Calu3 (cell line): Measurements from ENCODE around the gene MYL6. TPM values are rescaled to one million over a fixed set of nuclear protein-coding genes. Genes with fewer than 3 reads are reported as not detected.
A peak's percentile ranks its signal among the peaks of the same experiment; 100 is the strongest.

Experiments
- BruUV-seq: library from RNA; stranded (reverse); fragments of 400-500 nt; replicated peaks from 2 replicates; lab custom pipeline; 2021; lab: Mats Ljungman, UMichigan
- CTCF ChIA-PET: fragments of 300-600 bp; sonication (Branson Sonifier 250); formaldehyde crosslinking; loops from one replicate; lab custom pipeline; 2022; ENCODE audit warnings: antibody characterized with exemption; lab: Charles Lee
- DNase-seq: peaks from one replicate; pipeline ENCODE4 v3.0.0; 2022
- H3K27ac Mint-ChIP-seq: one replicate; pipeline ENCODE4 v1.8.0; 2022; ENCODE audit warnings: mixed read lengths; ENCODE audit not compliant: unreplicated experiment
- H3K27me3 Mint-ChIP-seq: one replicate; pipeline ENCODE4 v1.8.0; 2022; ENCODE audit warnings: mixed read lengths; ENCODE audit not compliant: unreplicated experiment
- H3K36me3 Mint-ChIP-seq: one replicate; pipeline ENCODE4 v1.8.0; 2022; ENCODE audit warnings: mild to moderate bottlenecking, moderate library complexity, mixed read lengths; ENCODE audit not compliant: insufficient read depth, unreplicated experiment
- H3K4me1 Mint-ChIP-seq: one replicate; pipeline ENCODE4 v1.8.0; 2022; ENCODE audit warnings: mild to moderate bottlenecking, low read depth, mixed read lengths; ENCODE audit not compliant: unreplicated experiment
- H3K4me3 Mint-ChIP-seq: one replicate; pipeline ENCODE4 v1.8.0; 2022; ENCODE audit warnings: mild to moderate bottlenecking, low read depth, moderate library complexity, mixed read lengths; ENCODE audit not compliant: unreplicated experiment
- H3K9me3 Mint-ChIP-seq: one replicate; pipeline ENCODE4 v1.8.0; 2022; ENCODE audit warnings: low read depth, mixed read lengths; ENCODE audit not compliant: unreplicated experiment
- CTCF ChIP-seq: fragments of 200-600 bp; IDR thresholded peaks from one replicate; pipeline ENCODE4 v1.8.0; 2022; ENCODE audit warnings: antibody characterized with exemption; ENCODE audit not compliant: unreplicated experiment
- intact Hi-C: fragments of 100-400 bp; cut with micrococcal nuclease; formaldehyde crosslinking; loops from one replicate; pipeline ENCODE4 v1.10.0; 2022; ENCODE audit not compliant: unreplicated experiment
- total RNA-seq: library from RNA; stranded (reverse); gene quantifications from 2 replicates; pipeline ENCODE4 v1.2.3, GENCODE V29; 2022

MYL6 gene
- total RNA-seq, 1 experiment from 2014 or later, result 1,130 TPM

DNA sequence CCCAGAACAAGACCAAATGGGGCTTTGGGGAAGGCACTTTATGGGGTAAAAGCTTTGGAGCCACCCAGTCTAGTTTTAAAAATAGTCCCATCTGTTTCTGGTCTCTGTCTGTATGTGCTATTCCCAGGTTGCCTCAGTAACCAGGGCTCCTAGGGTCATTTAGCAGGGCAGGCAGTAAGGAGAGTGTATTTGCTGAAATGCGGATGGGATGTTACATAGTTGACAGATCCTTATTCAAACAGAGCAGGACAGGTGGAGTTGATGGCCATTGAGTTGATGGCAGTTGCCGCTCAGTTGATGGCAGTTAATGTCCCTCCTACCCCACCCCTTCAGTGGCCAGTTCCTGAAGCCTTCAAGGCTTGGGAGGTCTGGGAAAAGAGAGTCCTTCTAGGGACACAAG lies 35.5 kb upstream of the MYL6 start:
- no peak for DNase-seq
- intact Hi-C loops, result loop anchor here (10.0 kb wide), 1 partner anchor 342 kb away; the partner anchor contains the start of gene SPRYD4
- Mint-ChIP-seq H3K27ac (no peak overlapping the region), H3K4me3 (no peak overlapping the region), H3K36me3 (peaks cover 32% of the 10 kb centered on the region), H3K9me3 (no peaks in the 10 kb centered on the region), H3K4me1 (peaks cover 36% of the 10 kb centered on the region), H3K27me3 (no peaks in the 10 kb centered on the region)
- TF ChIP-seq CTCF, result no peak
- CTCF ChIA-PET, result interaction anchor here (1.2 kb wide), 1 partner anchor 66 kb away, joined by 5 read pairs; no protein-coding TSS in a partner anchor
- no TSS peak for BruUV-seq

DNA sequence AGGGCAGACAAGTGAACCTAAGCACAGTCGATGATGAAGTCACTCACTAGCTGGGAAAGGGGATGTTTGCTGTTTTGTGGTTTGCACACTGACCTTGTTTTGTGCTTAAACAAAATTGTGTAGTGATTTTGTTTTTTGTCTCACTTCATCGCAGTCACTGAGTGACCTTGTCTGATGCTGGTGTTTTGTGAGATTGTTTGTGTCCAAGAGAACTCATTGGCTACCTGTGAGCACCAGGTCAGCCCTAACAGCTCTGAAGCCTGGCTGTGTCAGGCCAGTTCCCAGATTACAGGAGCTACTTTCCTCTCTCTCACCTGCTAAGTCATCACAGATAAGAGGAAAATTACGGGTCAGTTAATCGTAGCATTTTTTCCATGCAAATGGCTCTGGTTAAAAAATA lies 34.0 kb upstream of the MYL6 start:
- Mint-ChIP-seq H3K9me3 (no peaks in the 10 kb centered on the region), H3K4me3 (no peak overlapping the region), H3K36me3 (peaks cover 32% of the 10 kb centered on the region), H3K27ac (no peak overlapping the region), H3K27me3 (no peaks in the 10 kb centered on the region), H3K4me1 (peaks cover 32% of the 10 kb centered on the region)
- intact Hi-C loops, result loop anchor here (10.0 kb wide), 1 partner anchor 341 kb away; the partner anchor contains the start of gene SPRYD4
- no TSS peak for BruUV-seq
- TF ChIP-seq CTCF, result no peak
- CTCF ChIA-PET, result interaction anchor here (0.6 to 1.2 kb wide), 3 partner anchors 38 to 66 kb away, joined by 3 to 12 read pairs (median 5); partner anchors contain the start of gene SMARCC2
- no peak for DNase-seq

DNA sequence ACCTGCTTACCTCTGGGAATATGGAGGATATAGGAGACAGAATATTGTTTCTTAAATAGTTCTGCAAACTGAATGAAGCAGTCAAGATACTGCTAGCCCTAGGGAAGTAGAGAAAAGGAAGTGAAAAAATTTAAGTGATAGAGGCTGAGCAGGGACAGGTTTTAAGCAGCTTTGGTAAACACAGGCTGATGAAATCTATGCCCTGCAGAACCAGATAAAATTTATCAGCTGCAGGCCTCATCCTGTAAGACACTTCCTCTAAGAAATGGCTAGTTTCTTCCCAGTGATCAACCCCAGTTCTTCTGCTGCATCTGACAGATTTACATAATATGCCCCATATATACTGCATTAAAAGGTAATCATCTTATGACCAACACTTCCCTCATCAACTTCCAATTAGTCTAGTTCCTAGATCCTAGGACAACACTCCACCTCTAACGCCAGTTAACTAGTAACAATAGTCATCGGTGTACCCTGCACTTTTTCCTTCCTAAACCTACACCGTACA lies 31.4 kb upstream of the MYL6 start:
- Mint-ChIP-seq H3K4me3 (peak overlapping the region; percentile 98), H3K27ac (peak overlapping the region; percentile 72), H3K9me3 (no peaks in the 10 kb centered on the region), H3K36me3 (peaks cover 51% of the 10 kb centered on the region), H3K27me3 (no peaks in the 10 kb centered on the region), H3K4me1 (peaks cover 35% of the 10 kb centered on the region)
- intact Hi-C loops, result loop anchor here (2.0 to 10.0 kb wide), 3 partner anchors 32 to 338 kb away; partner anchors contain the start of genes MYL6 and SPRYD4
- BruUV-seq, result no TSS peak
- no peak for TF ChIP-seq CTCF
- CTCF ChIA-PET, result interaction anchor here (0.9 to 4.8 kb wide), 5 partner anchors 9 to 337 kb away, joined by 3 to 25 read pairs (median 4); partner anchors contain the start of genes MYL6, RNF41, SMARCC2 and ZC3H10
- no peak for DNase-seq

- Mint-ChIP-seq H3K4me3 (peak overlapping the region; percentile 98), H3K27ac (peak overlapping the region; percentile 72), H3K9me3 (no peaks in the 10 kb centered on the region), H3K27me3 (no peaks in the 10 kb centered on the region), H3K4me1 (peaks cover 35% of the 10 kb centered on the region), H3K36me3 (peaks cover 58% of the 10 kb centered on the region)
- DNase-seq, result no peak
- TF ChIP-seq CTCF, result no peak
- no TSS peak for BruUV-seq
- CTCF ChIA-PET, result interaction anchor here (0.5 to 4.8 kb wide), 13 partner anchors 9 to 509 kb away, joined by 3 to 25 read pairs (median 5); partner anchors contain the start of genes ANKRD52, MYL6, MYL6B and RNF41
- intact Hi-C loops, result loop anchor here (2.0 to 10.0 kb wide), 3 partner anchors 31 to 337 kb away; partner anchors contain the start of genes MYL6 and SPRYD4
Observed at GRCh38 chr12:56127485-56127887, 30.7 kb upstream of the MYL6 start.
